Activated T-helper 17 cell treated with anti-CD3 and anti-CD28 coated beads, Interleukin-2, amount 50 U/mL, for 72 hours (primary cell): ENCODE results near the gene GIT2. TPM values are rescaled to one million over a fixed set of nuclear protein-coding genes. Genes with fewer than 3 reads are reported as not detected.
"Not testable (repeated sequence)": the region's sequence is repeated elsewhere in the genome, so short reads cannot be mapped to it uniquely, and the experiment has no call there.

Experiments
- ATAC-seq: fragments of 150-1000 bp; cut with Tn5 transposase; replicated peaks from 2 replicates; pipeline ENCODE4 v1.10.0; 2021; ENCODE audit warnings: mild to moderate bottlenecking, moderate library complexity
- H3K27ac Mint-ChIP-seq: one replicate; pipeline ENCODE4 v1.8.0; 2022; ENCODE audit warnings: mixed read lengths
- H3K27me3 Mint-ChIP-seq: one replicate; pipeline ENCODE4 v1.8.0; 2022; ENCODE audit warnings: mixed read lengths
- H3K36me3 Mint-ChIP-seq: one replicate; pipeline ENCODE4 v1.8.0; 2022; ENCODE audit warnings: low read depth, mild to moderate bottlenecking, mixed read lengths
- H3K4me1 Mint-ChIP-seq: one replicate; pipeline ENCODE4 v1.8.0; 2022; ENCODE audit warnings: mixed read lengths
- H3K4me3 Mint-ChIP-seq: one replicate; pipeline ENCODE4 v1.8.0; 2022; ENCODE audit warnings: mild to moderate bottlenecking, mixed read lengths
- H3K9me3 Mint-ChIP-seq: one replicate; pipeline ENCODE4 v1.8.0; 2022; ENCODE audit warnings: mixed read lengths
- total RNA-seq, 2 donors: library from RNA; stranded (reverse); gene quantifications; one replicate each; pipeline ENCODE4 v1.2.3, GENCODE V29; 2022

Gene GIT2
- total RNA-seq, 2 donors from 2014 or later = 70.8 to 75.2 TPM

- Mint-ChIP-seq H3K4me3 (no peak overlapping the region), H3K36me3 (peaks cover 69% of the 10 kb centered on the region), H3K9me3 (no peaks in the 10 kb centered on the region), H3K27ac (peak overlapping the region; percentile 77), H3K4me1 (no peaks in the 10 kb centered on the region), H3K27me3 (no peaks in the 10 kb centered on the region)
- no peak for ATAC-seq
Observed at GRCh38 chr12:109920261-109920780, 75.8 kb downstream of the GIT2 start.

- Mint-ChIP-seq H3K4me1 (no peaks in the 10 kb centered on the region), H3K27ac (peak overlapping the region; percentile 55), H3K9me3 (no peaks in the 10 kb centered on the region), H3K4me3 (no peak overlapping the region), H3K36me3 (peaks cover 72% of the 10 kb centered on the region), H3K27me3 (no peaks in the 10 kb centered on the region)
- ATAC-seq = no peak
Observed at GRCh38 chr12:109919456-109919855, 76.7 kb downstream of the GIT2 start.

GRCh38 chr12:109916045-109916444 lies 80.1 kb downstream of the GIT2 start:
- ATAC-seq = no peak
- H3K9me3 Mint-ChIP-seq = no peaks in the 10 kb centered on the region
- no peaks in the 10 kb centered on the region for H3K4me1 Mint-ChIP-seq
- H3K4me3 Mint-ChIP-seq = no peak overlapping the region
- H3K27ac Mint-ChIP-seq = peak overlapping the region; percentile 74
- no peaks in the 10 kb centered on the region for H3K27me3 Mint-ChIP-seq
- peaks cover 96% of the 10 kb centered on the region for H3K36me3 Mint-ChIP-seq

GRCh38 chr12:109915171-109916040 lies 80.8 kb downstream of the GIT2 start:
- Mint-ChIP-seq H3K9me3 (no peaks in the 10 kb centered on the region), H3K4me1 (no peaks in the 10 kb centered on the region), H3K27ac (peak overlapping the region; percentile 74), H3K4me3 (no peak overlapping the region), H3K36me3 (peaks cover 96% of the 10 kb centered on the region), H3K27me3 (no peaks in the 10 kb centered on the region)
- ATAC-seq = no peak

- H3K4me1 Mint-ChIP-seq = no peaks in the 10 kb centered on the region
- ATAC-seq = no peak
- peaks cover 96% of the 10 kb centered on the region for H3K36me3 Mint-ChIP-seq
- no peaks in the 10 kb centered on the region for H3K27me3 Mint-ChIP-seq
- H3K4me3 Mint-ChIP-seq = no peak overlapping the region
- peak overlapping the region; percentile 37 for H3K27ac Mint-ChIP-seq
- no peaks in the 10 kb centered on the region for H3K9me3 Mint-ChIP-seq
Observed at GRCh38 chr12:109914461-109914860, 81.7 kb downstream of the GIT2 start.

GRCh38 chr12:109912855-109913321 lies 83.3 kb downstream of the GIT2 start:
- peaks cover 96% of the 10 kb centered on the region for H3K36me3 Mint-ChIP-seq
- peak overlapping the region; percentile 37 for H3K27ac Mint-ChIP-seq
- ATAC-seq = no peak
- H3K4me1 Mint-ChIP-seq = no peaks in the 10 kb centered on the region
- H3K27me3 Mint-ChIP-seq = no peaks in the 10 kb centered on the region
- no peak overlapping the region for H3K4me3 Mint-ChIP-seq
- no peaks in the 10 kb centered on the region for H3K9me3 Mint-ChIP-seq

GRCh38 chr12:109910969-109911348 lies 85.2 kb downstream of the GIT2 start:
- no peaks in the 10 kb centered on the region for H3K4me1 Mint-ChIP-seq
- H3K4me3 Mint-ChIP-seq = no peak overlapping the region
- H3K27me3 Mint-ChIP-seq = no peaks in the 10 kb centered on the region
- ATAC-seq = no peak
- no peak overlapping the region for H3K27ac Mint-ChIP-seq
- no peaks in the 10 kb centered on the region for H3K9me3 Mint-ChIP-seq
- H3K36me3 Mint-ChIP-seq = peaks cover 96% of the 10 kb centered on the region

GRCh38 chr12:109910254-109910968 lies 85.8 kb downstream of the GIT2 start:
- peaks cover 96% of the 10 kb centered on the region for H3K36me3 Mint-ChIP-seq
- H3K27ac Mint-ChIP-seq = no peak overlapping the region
- H3K4me3 Mint-ChIP-seq = no peak overlapping the region
- no peaks in the 10 kb centered on the region for H3K27me3 Mint-ChIP-seq
- ATAC-seq = no peak
- no peaks in the 10 kb centered on the region for H3K9me3 Mint-ChIP-seq
- no peaks in the 10 kb centered on the region for H3K4me1 Mint-ChIP-seq

GRCh38 chr12:109905301-109905700 lies 90.9 kb downstream of the GIT2 start:
- Mint-ChIP-seq H3K27ac (peak overlapping the region; percentile 73), H3K36me3 (peaks cover 73% of the 10 kb centered on the region), H3K27me3 (no peaks in the 10 kb centered on the region), H3K4me3 (no peak overlapping the region), H3K9me3 (no peaks in the 10 kb centered on the region), H3K4me1 (peaks cover 6% of the 10 kb centered on the region)
- no peak for ATAC-seq

- ATAC-seq = no peak
- Mint-ChIP-seq H3K27me3 (no peaks in the 10 kb centered on the region), H3K27ac (no peak overlapping the region), H3K4me3 (no peak overlapping the region), H3K4me1 (peaks cover 11% of the 10 kb centered on the region), H3K36me3 (peaks cover 51% of the 10 kb centered on the region), H3K9me3 (no peaks in the 10 kb centered on the region)
Observed at GRCh38 chr12:109902891-109903418, 93.2 kb downstream of the GIT2 start.

GRCh38 chr12:109900752-109901580 lies 95.2 kb downstream of the GIT2 start:
- H3K27me3 Mint-ChIP-seq = no peaks in the 10 kb centered on the region
- ATAC-seq = peak; percentile 8
- peaks cover 11% of the 10 kb centered on the region for H3K4me1 Mint-ChIP-seq
- H3K9me3 Mint-ChIP-seq = no peaks in the 10 kb centered on the region
- peak overlapping the region; percentile 87 for H3K4me3 Mint-ChIP-seq
- peaks cover 31% of the 10 kb centered on the region for H3K36me3 Mint-ChIP-seq
- peak overlapping the region; percentile 90 for H3K27ac Mint-ChIP-seq

GRCh38 chr12:109899783-109900751 lies 96.1 kb downstream of the GIT2 start, which contains the start of gene TCHP:
Gene TCHP (plus strand): TSS chr12:109900274. CDS start chr12:109903027, 2,753 bp downstream.
- Mint-ChIP-seq H3K27ac (peak within 1 kb of the TSS; percentile 90), H3K27me3 (no peaks in the 10 kb centered on the region), H3K4me1 (peaks cover 11% of the 10 kb centered on the region), H3K36me3 (peaks cover 22% of the 10 kb centered on the region), H3K9me3 (no peaks in the 10 kb centered on the region), H3K4me3 (peak within 1 kb of the TSS; percentile 87)
- ATAC-seq = peak; percentile 92

GRCh38 chr12:109899345-109899744 lies 96.8 kb downstream of the GIT2 start:
- H3K9me3 Mint-ChIP-seq, H3K27me3 Mint-ChIP-seq, ATAC-seq: not testable (repeated sequence)
- Mint-ChIP-seq H3K27ac (peak overlapping the region; percentile 90), H3K4me1 (peaks cover 11% of the 10 kb centered on the region), H3K4me3 (peak overlapping the region; percentile 87), H3K36me3 (peaks cover 15% of the 10 kb centered on the region)
